HUES6 (cell line): Measurements from ENCODE around the gene CYP2A6.
"Not testable (repeated sequence)": the region's sequence is repeated elsewhere in the genome, so short reads cannot be mapped to it uniquely, and the experiment has no call there.

Experiments
- H3K27ac ChIP-seq: 2 replicates; pipeline ENCODE4 v1.7.0; 2013; ENCODE audit warnings: low read depth, mild to moderate bottlenecking, low read length, inconsistent platforms
- H3K27me3 ChIP-seq: 2 replicates; pipeline ENCODE4 v1.6.1; 2013; ENCODE audit warnings: low read length; ENCODE audit not compliant: control insufficient read depth, insufficient read depth
- H3K36me3 ChIP-seq: 2 replicates; pipeline ENCODE4 v1.6.1; 2013; ENCODE audit warnings: low read length; ENCODE audit not compliant: control insufficient read depth, insufficient read depth
- H3K4me1 ChIP-seq: 2 replicates; pipeline ENCODE4 v1.6.1; 2013; ENCODE audit warnings: low read length; ENCODE audit not compliant: control insufficient read depth, insufficient read depth
- H3K4me3 ChIP-seq: 2 replicates; pipeline ENCODE4 v1.5.1; 2013; ENCODE audit warnings: low read depth, low read length
- H3K9ac ChIP-seq: one replicate; pipeline ENCODE4 v1.6.1; 2013; ENCODE audit warnings: mild to moderate bottlenecking, low read length
- H3K9me3 ChIP-seq: 2 replicates; pipeline ENCODE4 v1.6.1; 2013; ENCODE audit warnings: low read depth, low read length; ENCODE audit not compliant: control insufficient read depth, insufficient read depth

The CYP2A6 gene

DNA sequence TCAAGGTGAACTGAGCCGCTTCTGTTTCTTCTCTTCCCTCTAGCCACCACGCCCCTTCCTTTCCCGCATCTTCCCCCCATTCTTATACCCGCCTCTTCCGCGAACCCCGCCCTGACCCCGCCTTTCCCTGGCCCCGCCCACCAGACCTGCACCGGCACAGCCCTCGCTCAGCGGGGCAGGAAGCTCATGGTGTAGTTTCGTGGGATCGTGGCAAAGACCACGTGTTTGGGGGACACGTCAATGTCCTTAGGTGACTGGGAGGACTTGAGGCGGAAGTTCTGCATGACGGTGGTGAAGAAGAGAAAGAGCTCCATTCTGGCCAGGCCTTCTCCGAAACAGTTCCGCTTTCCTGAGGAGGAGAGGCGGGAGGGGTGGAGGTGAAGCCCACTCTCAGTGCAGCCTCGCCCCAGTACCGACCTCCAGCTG, 25.3 kb upstream of the CYP2A6 start:
- not testable (repeated sequence) for H3K4me1 ChIP-seq, H3K9me3 ChIP-seq, H3K36me3 ChIP-seq, H3K9ac ChIP-seq, H3K27ac ChIP-seq
- H3K27me3 ChIP-seq = peaks cover 19% of the 10 kb centered on the region
- peak overlapping the region; percentile 31; the same call in 1 of the 2 replicates for H3K4me3 ChIP-seq

DNA sequence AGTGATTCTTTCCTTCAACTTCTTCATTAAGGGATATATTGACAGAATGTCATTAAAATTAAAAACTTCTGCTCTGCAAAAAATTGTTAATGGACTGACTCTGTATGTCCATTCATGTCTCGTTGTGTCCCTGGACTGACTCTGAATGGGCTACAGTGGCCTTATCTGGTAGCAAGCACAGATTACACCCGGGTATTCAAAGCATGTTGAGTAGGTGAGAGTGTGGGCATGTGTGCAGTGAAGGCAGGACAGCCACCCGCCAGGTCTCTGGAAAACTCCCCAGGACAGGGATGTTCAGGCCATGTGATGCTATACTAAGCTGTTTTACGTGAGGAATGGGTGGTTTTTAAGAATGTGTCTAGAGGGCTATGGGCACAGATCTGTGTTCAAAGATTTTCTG, 24.6 kb upstream of the CYP2A6 start:
- not testable (repeated sequence) for H3K4me3 ChIP-seq, H3K9me3 ChIP-seq, H3K4me1 ChIP-seq, H3K9ac ChIP-seq, H3K27ac ChIP-seq, H3K36me3 ChIP-seq
- peaks cover 16% of the 10 kb centered on the region for H3K27me3 ChIP-seq

- H3K36me3 ChIP-seq, H3K9me3 ChIP-seq: not testable (repeated sequence)
Observed at GRCh38 chr19:40873873-40874272, 23.6 kb upstream of the CYP2A6 start.

DNA sequence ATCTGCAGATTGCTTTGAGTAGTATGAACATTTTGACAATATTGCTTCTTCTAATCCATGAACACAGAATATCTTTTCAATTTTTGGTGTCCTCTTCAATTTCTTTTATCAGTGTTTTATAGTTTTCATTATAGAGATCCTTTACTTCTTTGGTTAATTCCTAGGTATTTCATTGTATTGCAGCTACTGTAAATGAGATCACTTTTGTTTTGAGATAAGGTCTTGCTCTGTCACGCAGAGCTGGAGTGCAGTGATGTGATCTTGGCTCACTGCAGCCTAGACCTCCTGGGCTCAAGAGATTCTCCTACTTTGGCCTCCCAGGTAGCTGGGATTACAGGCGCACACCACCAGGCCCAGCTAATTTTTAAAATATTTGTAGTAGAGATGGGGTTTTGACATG, 22.0 kb upstream of the CYP2A6 start:
- no peak overlapping the region for H3K4me3 ChIP-seq
- peaks cover 11% of the 10 kb centered on the region; the same call in 1 of the 2 replicates for H3K27me3 ChIP-seq
- H3K9ac ChIP-seq = no peak overlapping the region
- no peaks in the 10 kb centered on the region for H3K9me3 ChIP-seq
- H3K27ac ChIP-seq = no peak overlapping the region
- H3K4me1 ChIP-seq = no peaks in the 10 kb centered on the region
- H3K36me3 ChIP-seq = no peaks in the 10 kb centered on the region

More at GRCh38 chr19:40873873-40874272, 23.6 kb upstream of the CYP2A6 start:
- not testable (repeated sequence) for H3K4me1 ChIP-seq, H3K9ac ChIP-seq, H3K4me3 ChIP-seq, H3K27ac ChIP-seq
- H3K27me3 ChIP-seq = peaks cover 16% of the 10 kb centered on the region

- Histone ChIP-seq H3K36me3 (no peaks in the 10 kb centered on the region), H3K27me3 (no peaks in the 10 kb centered on the region), H3K4me3 (no peak overlapping the region), H3K9ac (no peak overlapping the region), H3K4me1 (no peaks in the 10 kb centered on the region), H3K27ac (no peak overlapping the region), H3K9me3 (no peaks in the 10 kb centered on the region)
Observed at GRCh38 chr19:40867701-40868100, 17.5 kb upstream of the CYP2A6 start.

GRCh38 chr19:40864739-40865496, 14.7 kb upstream of the CYP2A6 start:
- not testable (repeated sequence) for H3K4me3 ChIP-seq, H3K27me3 ChIP-seq, H3K36me3 ChIP-seq, H3K9ac ChIP-seq, H3K4me1 ChIP-seq, H3K9me3 ChIP-seq, H3K27ac ChIP-seq

- H3K9me3 ChIP-seq = no peaks in the 10 kb centered on the region
- H3K9ac ChIP-seq = no peak overlapping the region
- H3K27me3 ChIP-seq = peaks cover 6% of the 10 kb centered on the region; the same call in 1 of the 2 replicates
- no peaks in the 10 kb centered on the region for H3K36me3 ChIP-seq
- H3K4me3 ChIP-seq = no peak overlapping the region
- no peaks in the 10 kb centered on the region for H3K4me1 ChIP-seq
- no peak overlapping the region for H3K27ac ChIP-seq
Observed at GRCh38 chr19:40862785-40863184, 12.5 kb upstream of the CYP2A6 start.

- H3K36me3 ChIP-seq = no peaks in the 10 kb centered on the region
- H3K4me1 ChIP-seq = no peaks in the 10 kb centered on the region
Observed at GRCh38 chr19:40862333-40862732, 12.1 kb upstream of the CYP2A6 start.

GRCh38 chr19:40858109-40858508, 7.9 kb upstream of the CYP2A6 start:
- Histone ChIP-seq H3K4me3 (no peak overlapping the region), H3K27ac (no peak overlapping the region), H3K9me3 (no peaks in the 10 kb centered on the region), H3K27me3 (peaks cover 6% of the 10 kb centered on the region; the same call in 1 of the 2 replicates), H3K9ac (no peak overlapping the region), H3K36me3 (no peaks in the 10 kb centered on the region), H3K4me1 (no peaks in the 10 kb centered on the region)

More at GRCh38 chr19:40862333-40862732, 12.1 kb upstream of the CYP2A6 start:
- H3K27ac ChIP-seq = no peak overlapping the region
- H3K9me3 ChIP-seq = no peaks in the 10 kb centered on the region
- no peak overlapping the region for H3K9ac ChIP-seq
- no peak overlapping the region for H3K4me3 ChIP-seq
- H3K27me3 ChIP-seq = peaks cover 6% of the 10 kb centered on the region; the same call in 1 of the 2 replicates

DNA sequence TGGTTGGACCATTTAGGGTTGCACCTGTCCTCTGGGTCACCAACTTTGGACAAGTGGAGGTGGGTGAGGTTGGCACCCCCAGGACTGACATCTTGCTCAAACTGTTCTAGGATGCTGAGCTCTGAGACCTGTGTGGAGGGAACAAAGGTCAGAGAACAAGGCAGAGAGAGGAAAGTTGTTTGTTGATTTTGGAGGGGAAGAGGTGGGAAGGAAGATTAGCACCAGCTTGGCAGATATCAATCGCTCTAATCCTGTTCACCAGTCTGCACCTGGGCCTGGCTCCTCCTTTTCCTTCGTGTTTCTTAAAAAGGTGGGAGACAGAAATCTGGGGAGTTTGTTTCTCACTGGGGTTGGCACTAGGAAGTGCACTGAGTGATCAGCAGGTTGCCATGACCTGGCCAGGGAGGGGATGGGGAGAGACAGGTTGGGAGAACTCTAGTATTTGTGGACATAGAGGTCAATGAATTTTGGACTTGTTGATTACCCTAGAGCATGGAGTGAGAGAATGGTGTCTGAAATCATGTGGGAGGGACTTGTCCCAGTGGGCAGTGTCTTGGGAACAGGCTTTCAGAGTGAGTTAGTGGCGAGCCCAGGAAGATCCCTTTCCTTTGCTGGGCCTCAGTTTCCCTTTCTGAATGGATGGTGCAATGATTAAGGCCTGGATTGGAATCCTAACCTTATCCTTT, 2.4 kb upstream of the CYP2A6 start:
- not testable (repeated sequence) for H3K9me3 ChIP-seq, H3K9ac ChIP-seq, H3K36me3 ChIP-seq, H3K4me1 ChIP-seq, H3K27ac ChIP-seq, H3K4me3 ChIP-seq
- peaks cover 39% of the 10 kb centered on the region for H3K27me3 ChIP-seq

GRCh38 chr19:40846722-40847121, 3.5 kb downstream of the CYP2A6 start:
- peaks cover 66% of the 10 kb centered on the region for H3K27me3 ChIP-seq
- not testable (repeated sequence) for H3K9ac ChIP-seq, H3K36me3 ChIP-seq, H3K27ac ChIP-seq, H3K4me1 ChIP-seq, H3K9me3 ChIP-seq, H3K4me3 ChIP-seq
